NT2/D1 (cell line): ENCODE results near the gene NOX3.

Source experiments
- SUZ12 ChIP-seq: IDR thresholded peaks from 2 replicates; pipeline ENCODE4 v1.6.1; 2011; ENCODE audit not compliant: insufficient read length, insufficient read depth; ENCODE audit errors: extremely low read depth
- YY1 ChIP-seq: IDR thresholded peaks from 2 replicates; pipeline ENCODE4 v1.6.1; 2011; ENCODE audit not compliant: insufficient read length, insufficient read depth
- ZNF274 ChIP-seq: IDR thresholded peaks from 2 replicates; pipeline ENCODE4 v1.6.1; 2011; ENCODE audit warnings: mild to moderate bottlenecking, low read depth, low read length

DNA sequence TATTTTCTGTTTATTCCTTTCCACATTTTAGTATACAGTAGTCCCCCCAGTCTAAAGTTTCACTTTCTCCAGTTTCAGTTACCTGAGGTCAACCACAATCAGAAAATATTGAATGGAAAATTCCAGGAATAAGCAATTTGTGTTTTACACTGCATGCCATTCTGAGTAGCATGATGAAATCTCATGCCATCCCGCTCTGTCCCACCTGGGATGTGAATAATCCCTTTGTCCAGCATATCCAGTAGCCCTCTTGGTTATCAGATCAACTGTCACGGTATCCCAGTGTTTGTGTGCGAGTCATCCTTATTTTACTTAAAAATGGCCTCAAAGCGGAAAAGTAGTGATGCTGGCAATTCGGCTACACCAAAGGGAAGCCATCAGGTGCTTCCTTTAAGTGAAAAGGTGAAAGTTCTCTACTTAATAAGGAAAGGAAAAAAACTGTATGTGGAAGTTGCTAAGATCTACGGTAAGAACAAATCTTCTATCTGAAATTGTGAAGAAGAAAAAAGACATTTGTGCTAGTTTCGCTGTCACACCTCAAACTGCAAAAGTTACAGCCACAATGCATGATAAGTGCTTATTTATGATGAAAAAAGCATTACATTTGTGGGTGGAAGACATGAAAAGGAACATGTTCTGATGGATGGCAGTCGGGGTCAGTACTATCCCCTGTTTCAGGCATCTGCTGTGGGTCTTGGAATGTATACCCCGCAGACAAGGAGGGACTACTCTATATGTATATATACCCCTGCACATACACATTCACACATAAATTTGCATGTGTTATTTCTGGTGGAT, 11.3 kb downstream of the NOX3 start:
- TF ChIP-seq YY1, result no peak
- TF ChIP-seq ZNF274, result no peak
- no peak for TF ChIP-seq SUZ12
